Memory B cell (primary cell): ENCODE results near the gene TBC1D3E.
"Not testable (repeated sequence)": the region's sequence is repeated elsewhere in the genome, so short reads cannot be mapped to it uniquely, and the experiment has no call there.

Experiments
- ATAC-seq: fragments of 150-1000 bp; cut with Tn5 transposase; 2 replicates; pipeline ENCODE4 v1.10.0; 2021; ENCODE audit warnings: low read depth, mild to moderate bottlenecking, moderate library complexity
- DNase-seq, 2 donors: peaks; one replicate each; pipeline ENCODE4 v3.0.0; 2022; ENCODE audit warnings: low spot score in 2 of 2
- H3K27ac Mint-ChIP-seq: one replicate; pipeline ENCODE4 v1.8.0; 2022; ENCODE audit warnings: mild to moderate bottlenecking, moderate library complexity, mixed read lengths
- H3K27me3 Mint-ChIP-seq: one replicate; pipeline ENCODE4 v1.8.0; 2022; ENCODE audit warnings: mixed read lengths
- H3K36me3 Mint-ChIP-seq: one replicate; pipeline ENCODE4 v1.8.0; 2022; ENCODE audit warnings: mild to moderate bottlenecking, mixed read lengths
- H3K4me1 Mint-ChIP-seq: one replicate; pipeline ENCODE4 v1.8.0; 2022; ENCODE audit warnings: mixed read lengths
- H3K4me3 Mint-ChIP-seq: one replicate; pipeline ENCODE4 v1.8.0; 2022; ENCODE audit warnings: mild to moderate bottlenecking, moderate library complexity, mixed read lengths
- H3K9me3 Mint-ChIP-seq: one replicate; pipeline ENCODE4 v1.8.0; 2022; ENCODE audit warnings: mixed read lengths

The TBC1D3E gene

GRCh38 chr17:38127651-38128050, at the start of gene TBC1D3E:
Gene TBC1D3E (plus strand): TSS chr17:38127951. CDS start chr17:38129496, 1,545 bp downstream.
- H3K27me3 Mint-ChIP-seq, DNase-seq, H3K9me3 Mint-ChIP-seq, H3K27ac Mint-ChIP-seq, H3K36me3 Mint-ChIP-seq, ATAC-seq, H3K4me1 Mint-ChIP-seq, H3K4me3 Mint-ChIP-seq: not testable (repeated sequence)

- ATAC-seq, H3K9me3 Mint-ChIP-seq, H3K27ac Mint-ChIP-seq: not testable (repeated sequence)
These were observed 40.4 kb upstream of the TBC1D3E start for GRCh38 chr17:38087344-38087743.

GRCh38 chr17:38088120-38088519, 39.6 kb upstream of the TBC1D3E start:
- not testable (repeated sequence) for H3K36me3 Mint-ChIP-seq, H3K27me3 Mint-ChIP-seq, H3K9me3 Mint-ChIP-seq, DNase-seq, H3K4me3 Mint-ChIP-seq, H3K4me1 Mint-ChIP-seq, H3K27ac Mint-ChIP-seq, ATAC-seq

More at GRCh38 chr17:38087344-38087743, 40.4 kb upstream of the TBC1D3E start:
- not testable (repeated sequence) for DNase-seq, H3K4me1 Mint-ChIP-seq, H3K36me3 Mint-ChIP-seq, H3K4me3 Mint-ChIP-seq, H3K27me3 Mint-ChIP-seq

GRCh38 chr17:38094059-38094694, 33.6 kb upstream of the TBC1D3E start:
- not testable (repeated sequence) for H3K4me3 Mint-ChIP-seq, H3K9me3 Mint-ChIP-seq, DNase-seq, H3K27ac Mint-ChIP-seq, H3K36me3 Mint-ChIP-seq, ATAC-seq, H3K27me3 Mint-ChIP-seq, H3K4me1 Mint-ChIP-seq

- H3K4me1 Mint-ChIP-seq, H3K36me3 Mint-ChIP-seq, ATAC-seq, H3K4me3 Mint-ChIP-seq, H3K27ac Mint-ChIP-seq, H3K27me3 Mint-ChIP-seq, H3K9me3 Mint-ChIP-seq, DNase-seq: not testable (repeated sequence)
These were observed 28.5 kb upstream of the TBC1D3E start for GRCh38 chr17:38099262-38099661.

GRCh38 chr17:38119829-38120228, 7.9 kb upstream of the TBC1D3E start:
- H3K4me1 Mint-ChIP-seq, ATAC-seq, H3K27ac Mint-ChIP-seq, H3K9me3 Mint-ChIP-seq, DNase-seq, H3K27me3 Mint-ChIP-seq, H3K36me3 Mint-ChIP-seq, H3K4me3 Mint-ChIP-seq: not testable (repeated sequence)

GRCh38 chr17:38134860-38135259, 7.1 kb downstream of the TBC1D3E start:
- H3K9me3 Mint-ChIP-seq, H3K4me1 Mint-ChIP-seq, H3K27ac Mint-ChIP-seq, H3K4me3 Mint-ChIP-seq, ATAC-seq, H3K27me3 Mint-ChIP-seq, H3K36me3 Mint-ChIP-seq, DNase-seq: not testable (repeated sequence)
